HepG2 (cell line): Measurements from ENCODE around the gene ALDH3B2. TPM values are rescaled to one million over a fixed set of nuclear protein-coding genes. Genes with fewer than 3 reads are reported as not detected.

Source experiments
- ATF1 ChIP-seq: IDR thresholded peaks from 2 replicates; pipeline ENCODE4 v1.6.1; 2016; ENCODE audit warnings: mild to moderate bottlenecking, control low read depth
- CCDC6 ChIP-seq: sonication (generic); formaldehyde crosslinking; IDR thresholded peaks from 2 replicates; pipeline ENCODE4 v1.8.1; 2022; ENCODE audit warnings: mild to moderate bottlenecking, missing genetic modification reagents, moderate library complexity
- NCOR1 ChIP-seq: fragments of 200-600 bp; sonication (generic); IDR thresholded peaks from 2 replicates; pipeline ENCODE4 v1.7.0; 2017; ENCODE audit warnings: antibody characterized with exemption, low read length, borderline replicate concordance
- PAWR ChIP-seq: sonication (generic); formaldehyde crosslinking; IDR thresholded peaks from 2 replicates; pipeline ENCODE4 v1.4.0; 2020; ENCODE audit warnings: missing genetic modification reagents, mild to moderate bottlenecking, borderline replicate concordance
- RBFOX2 ChIP-seq: fragments of 200-400 bp; formaldehyde crosslinking; IDR thresholded peaks from 2 replicates; pipeline ENCODE4 v1.6.1; 2017; ENCODE audit warnings: low read depth, mild to moderate bottlenecking, low read length
- RXRB ChIP-seq: IDR thresholded peaks from 2 replicates; pipeline ENCODE4 v1.6.1; 2016; ENCODE audit warnings: borderline replicate concordance, missing genetic modification reagents, missing compliant biosample characterization
- TOPORS ChIP-seq: sonication (generic); formaldehyde crosslinking; IDR thresholded peaks from 2 replicates; pipeline ENCODE4 v1.8.0; 2023; ENCODE audit warnings: mild to moderate bottlenecking, missing genetic modification reagents
- ZNF10 ChIP-seq: sonication (generic); formaldehyde crosslinking; IDR thresholded peaks from 2 replicates; pipeline ENCODE4 v1.4.0; 2020; ENCODE audit warnings: mild to moderate bottlenecking, low read depth, missing genetic modification reagents, borderline replicate concordance
- ZNF563 ChIP-seq: sonication (generic); formaldehyde crosslinking; IDR thresholded peaks from 2 replicates; pipeline ENCODE4 v1.8.0; 2022; ENCODE audit warnings: mild to moderate bottlenecking, moderate library complexity, missing genetic modification reagents
- ZNF746 ChIP-seq: sonication (generic); formaldehyde crosslinking; IDR thresholded peaks from 2 replicates; pipeline ENCODE4 v1.8.0; 2022; ENCODE audit warnings: mild to moderate bottlenecking, missing genetic modification reagents
- polyA plus RNA-seq, 8 experiments: library from polyadenylated mRNA; depleted of rRNA in 3 of 8; stranded (reverse) in 7 of 8; unstranded in 1 of 8; fragments of >200 nt; fragmentation: Illumina TruSeq in 4 of 8; extraction: Trizol in 4 of 8; gene quantifications; 2 replicates each; pipeline versions ENCODE4 v1.2.1 to v1.2.3, GENCODE V29; 2011 to 2016; ENCODE audit warnings: low read depth in 4 of 8, missing spikeins in 1 of 8, mixed read lengths in 1 of 8; ENCODE audit not compliant: insufficient read depth in 1 of 8
- total RNA-seq, 5 experiments: library from RNA; depleted of rRNA; stranded (reverse); fragments of >200 nt; fragmentation: Illumina TruSeq; extraction: Trizol; gene quantifications; 2 replicates each; pipeline ENCODE4 v1.2.3, GENCODE V29; 2016; ENCODE audit warnings: low read depth in 1 of 5
- TF ChIP-seq, protein P1 (sequence below): sonication (generic); formaldehyde crosslinking; IDR thresholded peaks from 2 replicates; pipeline ENCODE4 v1.4.0; 2020; ENCODE audit warnings: missing genetic modification reagents
- TF ChIP-seq, protein P2 (sequence below): sonication (generic); formaldehyde crosslinking; IDR thresholded peaks from 2 replicates; pipeline ENCODE4 v1.5.0; 2020; ENCODE audit warnings: mild to moderate bottlenecking, missing genetic modification reagents, borderline replicate concordance
- TF ChIP-seq, protein P3 (sequence below): sonication (generic); formaldehyde crosslinking; conservative IDR thresholded peaks from 2 replicates; pipeline ENCODE4 v1.8.0; 2022; ENCODE audit warnings: mild to moderate bottlenecking, moderate library complexity, missing genetic modification reagents
- TF ChIP-seq, protein P4 (sequence below): sonication (generic); formaldehyde crosslinking; IDR thresholded peaks from 2 replicates; pipeline ENCODE4 v1.4.0; 2020; ENCODE audit warnings: missing genetic modification reagents, borderline replicate concordance

Gene ALDH3B2
- total and polyA plus RNA-seq, 2 of the 13 experiments (the other 11 are each of a cell fraction or from before 2014, with no cell fraction given), result not detected

DNA sequence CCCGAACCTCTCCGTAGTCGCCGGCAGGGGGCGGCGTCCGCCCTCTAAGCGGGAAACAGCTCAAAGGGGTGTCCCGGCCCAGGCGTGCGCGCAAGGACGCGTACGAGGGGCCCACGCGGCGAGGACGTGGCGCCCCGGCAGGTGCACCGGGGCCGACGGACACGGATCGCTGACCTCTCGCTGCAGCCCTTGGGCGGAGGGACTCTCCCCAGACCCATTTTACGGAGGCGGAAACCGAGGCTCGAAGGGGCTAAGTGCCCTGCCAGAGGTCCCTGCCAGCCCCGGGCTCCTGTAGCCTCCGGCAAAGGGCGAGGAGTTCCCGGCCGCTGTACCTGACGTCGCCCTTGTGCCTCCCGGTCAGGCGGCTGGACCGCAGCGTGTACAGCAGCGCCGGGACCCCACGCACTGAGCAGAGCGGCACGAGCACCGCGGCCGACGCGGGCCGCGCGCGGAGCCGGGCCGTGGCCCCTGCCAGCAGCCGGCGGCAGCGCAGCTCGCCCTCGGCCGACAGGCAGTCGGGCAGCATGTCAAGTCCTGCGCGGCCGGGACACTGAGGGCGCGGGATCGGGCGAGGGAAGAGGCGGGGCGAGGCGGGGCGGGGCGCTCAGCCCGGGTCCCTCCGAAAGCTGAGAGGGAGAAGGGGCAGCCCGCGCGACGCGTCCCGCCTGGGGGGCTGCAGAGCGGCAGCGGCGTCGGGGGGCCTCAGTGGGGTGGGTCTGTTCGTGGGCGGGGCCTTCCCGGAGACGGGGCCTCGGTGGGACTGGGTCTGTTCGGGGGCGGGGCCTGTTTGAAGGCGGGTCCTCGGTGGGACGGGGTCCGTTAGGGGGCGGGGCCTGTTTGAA, 44.8 kb downstream of the ALDH3B2 start, which contains the start of gene NUDT8 (continued):
- TF ChIP-seq, protein P1, sequence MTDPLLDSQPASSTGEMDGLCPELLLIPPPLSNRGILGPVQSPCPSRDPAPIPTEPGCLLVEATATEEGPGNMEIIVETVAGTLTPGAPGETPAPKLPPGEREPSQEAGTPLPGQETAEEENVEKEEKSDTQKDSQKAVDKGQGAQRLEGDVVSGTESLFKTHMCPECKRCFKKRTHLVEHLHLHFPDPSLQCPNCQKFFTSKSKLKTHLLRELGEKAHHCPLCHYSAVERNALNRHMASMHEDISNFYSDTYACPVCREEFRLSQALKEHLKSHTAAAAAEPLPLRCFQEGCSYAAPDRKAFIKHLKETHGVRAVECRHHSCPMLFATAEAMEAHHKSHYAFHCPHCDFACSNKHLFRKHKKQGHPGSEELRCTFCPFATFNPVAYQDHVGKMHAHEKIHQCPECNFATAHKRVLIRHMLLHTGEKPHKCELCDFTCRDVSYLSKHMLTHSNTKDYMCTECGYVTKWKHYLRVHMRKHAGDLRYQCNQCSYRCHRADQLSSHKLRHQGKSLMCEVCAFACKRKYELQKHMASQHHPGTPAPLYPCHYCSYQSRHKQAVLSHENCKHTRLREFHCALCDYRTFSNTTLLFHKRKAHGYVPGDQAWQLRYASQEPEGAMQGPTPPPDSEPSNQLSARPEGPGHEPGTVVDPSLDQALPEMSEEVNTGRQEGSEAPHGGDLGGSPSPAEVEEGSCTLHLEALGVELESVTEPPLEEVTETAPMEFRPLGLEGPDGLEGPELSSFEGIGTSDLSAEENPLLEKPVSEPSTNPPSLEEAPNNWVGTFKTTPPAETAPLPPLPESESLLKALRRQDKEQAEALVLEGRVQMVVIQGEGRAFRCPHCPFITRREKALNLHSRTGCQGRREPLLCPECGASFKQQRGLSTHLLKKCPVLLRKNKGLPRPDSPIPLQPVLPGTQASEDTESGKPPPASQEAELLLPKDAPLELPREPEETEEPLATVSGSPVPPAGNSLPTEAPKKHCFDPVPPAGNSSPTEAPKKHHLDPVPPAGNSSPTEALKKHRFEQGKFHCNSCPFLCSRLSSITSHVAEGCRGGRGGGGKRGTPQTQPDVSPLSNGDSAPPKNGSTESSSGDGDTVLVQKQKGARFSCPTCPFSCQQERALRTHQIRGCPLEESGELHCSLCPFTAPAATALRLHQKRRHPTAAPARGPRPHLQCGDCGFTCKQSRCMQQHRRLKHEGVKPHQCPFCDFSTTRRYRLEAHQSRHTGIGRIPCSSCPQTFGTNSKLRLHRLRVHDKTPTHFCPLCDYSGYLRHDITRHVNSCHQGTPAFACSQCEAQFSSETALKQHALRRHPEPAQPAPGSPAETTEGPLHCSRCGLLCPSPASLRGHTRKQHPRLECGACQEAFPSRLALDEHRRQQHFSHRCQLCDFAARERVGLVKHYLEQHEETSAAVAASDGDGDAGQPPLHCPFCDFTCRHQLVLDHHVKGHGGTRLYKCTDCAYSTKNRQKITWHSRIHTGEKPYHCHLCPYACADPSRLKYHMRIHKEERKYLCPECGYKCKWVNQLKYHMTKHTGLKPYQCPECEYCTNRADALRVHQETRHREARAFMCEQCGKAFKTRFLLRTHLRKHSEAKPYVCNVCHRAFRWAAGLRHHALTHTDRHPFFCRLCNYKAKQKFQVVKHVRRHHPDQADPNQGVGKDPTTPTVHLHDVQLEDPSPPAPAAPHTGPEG (CRISPR knock-in tag), result no peak
- TF ChIP-seq TOPORS (CRISPR knock-in tag), result peak; percentile 66; the same call in 1 of the 2 replicates
- peak; percentile 88 for TF ChIP-seq RBFOX2
- TF ChIP-seq, protein P2, sequence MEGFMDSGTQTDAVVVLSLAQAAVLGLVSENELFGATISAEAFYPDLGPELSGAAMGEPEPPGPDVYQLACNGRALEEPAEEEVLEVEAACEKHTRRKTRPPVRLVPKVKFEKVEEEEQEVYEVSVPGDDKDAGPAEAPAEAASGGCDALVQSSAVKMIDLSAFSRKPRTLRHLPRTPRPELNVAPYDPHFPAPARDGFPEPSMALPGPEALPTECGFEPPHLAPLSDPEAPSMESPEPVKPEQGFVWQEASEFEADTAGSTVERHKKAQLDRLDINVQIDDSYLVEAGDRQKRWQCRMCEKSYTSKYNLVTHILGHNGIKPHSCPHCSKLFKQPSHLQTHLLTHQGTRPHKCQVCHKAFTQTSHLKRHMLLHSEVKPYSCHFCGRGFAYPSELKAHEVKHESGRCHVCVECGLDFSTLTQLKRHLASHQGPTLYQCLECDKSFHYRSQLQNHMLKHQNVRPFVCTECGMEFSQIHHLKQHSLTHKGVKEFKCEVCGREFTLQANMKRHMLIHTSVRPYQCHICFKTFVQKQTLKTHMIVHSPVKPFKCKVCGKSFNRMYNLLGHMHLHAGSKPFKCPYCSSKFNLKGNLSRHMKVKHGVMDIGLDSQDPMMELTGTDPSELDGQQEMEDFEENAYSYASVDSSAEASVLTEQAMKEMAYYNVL (CRISPR knock-in tag), result no peak; the same call in 1 of the 2 replicates
- TF ChIP-seq ZNF10 (CRISPR knock-in tag), result no peak
- peak; percentile 74; the same call in 1 of the 2 replicates for TF ChIP-seq ZNF563 (CRISPR knock-in tag)
- peak; percentile 44; the same call in 1 of the 2 replicates for TF ChIP-seq NCOR1
- TF ChIP-seq, protein P3, sequence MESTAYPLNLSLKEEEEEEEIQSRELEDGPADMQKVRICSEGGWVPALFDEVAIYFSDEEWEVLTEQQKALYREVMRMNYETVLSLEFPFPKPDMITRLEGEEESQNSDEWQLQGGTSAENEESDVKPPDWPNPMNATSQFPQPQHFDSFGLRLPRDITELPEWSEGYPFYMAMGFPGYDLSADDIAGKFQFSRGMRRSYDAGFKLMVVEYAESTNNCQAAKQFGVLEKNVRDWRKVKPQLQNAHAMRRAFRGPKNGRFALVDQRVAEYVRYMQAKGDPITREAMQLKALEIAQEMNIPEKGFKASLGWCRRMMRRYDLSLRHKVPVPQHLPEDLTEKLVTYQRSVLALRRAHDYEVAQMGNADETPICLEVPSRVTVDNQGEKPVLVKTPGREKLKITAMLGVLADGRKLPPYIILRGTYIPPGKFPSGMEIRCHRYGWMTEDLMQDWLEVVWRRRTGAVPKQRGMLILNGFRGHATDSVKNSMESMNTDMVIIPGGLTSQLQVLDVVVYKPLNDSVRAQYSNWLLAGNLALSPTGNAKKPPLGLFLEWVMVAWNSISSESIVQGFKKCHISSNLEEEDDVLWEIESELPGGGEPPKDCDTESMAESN (CRISPR knock-in tag), result peak; percentile 81
- TF ChIP-seq, protein P4, sequence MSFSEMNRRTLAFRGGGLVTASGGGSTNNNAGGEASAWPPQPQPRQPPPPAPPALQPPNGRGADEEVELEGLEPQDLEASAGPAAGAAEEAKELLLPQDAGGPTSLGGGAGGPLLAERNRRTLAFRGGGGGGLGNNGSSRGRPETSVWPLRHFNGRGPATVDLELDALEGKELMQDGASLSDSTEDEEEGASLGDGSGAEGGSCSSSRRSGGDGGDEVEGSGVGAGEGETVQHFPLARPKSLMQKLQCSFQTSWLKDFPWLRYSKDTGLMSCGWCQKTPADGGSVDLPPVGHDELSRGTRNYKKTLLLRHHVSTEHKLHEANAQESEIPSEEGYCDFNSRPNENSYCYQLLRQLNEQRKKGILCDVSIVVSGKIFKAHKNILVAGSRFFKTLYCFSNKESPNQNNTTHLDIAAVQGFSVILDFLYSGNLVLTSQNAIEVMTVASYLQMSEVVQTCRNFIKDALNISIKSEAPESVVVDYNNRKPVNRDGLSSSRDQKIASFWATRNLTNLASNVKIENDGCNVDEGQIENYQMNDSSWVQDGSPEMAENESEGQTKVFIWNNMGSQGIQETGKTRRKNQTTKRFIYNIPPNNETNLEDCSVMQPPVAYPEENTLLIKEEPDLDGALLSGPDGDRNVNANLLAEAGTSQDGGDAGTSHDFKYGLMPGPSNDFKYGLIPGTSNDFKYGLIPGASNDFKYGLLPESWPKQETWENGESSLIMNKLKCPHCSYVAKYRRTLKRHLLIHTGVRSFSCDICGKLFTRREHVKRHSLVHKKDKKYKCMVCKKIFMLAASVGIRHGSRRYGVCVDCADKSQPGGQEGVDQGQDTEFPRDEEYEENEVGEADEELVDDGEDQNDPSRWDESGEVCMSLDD (CRISPR knock-in tag), result no peak; the same call in 1 of the 2 replicates
- TF ChIP-seq CCDC6, result peak; percentile 80; the same call in 1 of the 2 replicates
- 0 out of 2 replicates have a peak, but pooled peaks have one; percentile 46 for TF ChIP-seq PAWR (CRISPR knock-in tag)
- TF ChIP-seq RXRB, result no peak
- no peak for TF ChIP-seq ATF1 (CRISPR knock-in tag)
- no peak; the same call in 1 of the 2 replicates for TF ChIP-seq ZNF746
